H54 (cell line): ENCODE data around the gene CNTRL.
"Not testable (repeated sequence)": the region's sequence is repeated elsewhere in the genome, so short reads cannot be mapped to it uniquely, and the experiment has no call there.

Experiments
- DNase-seq: peaks from one replicate; pipeline ENCODE4 v3.0.0; 2011; ENCODE audit warnings: low spot score, mixed read lengths; ENCODE audit not compliant: insufficient read length
- FAIRE-seq: peaks from 3 replicates; lab custom pipeline; 2011; peaks lifted over from hg19 to GRCh38; lab: Jason Lieb, UNC
- POLR2A ChIP-seq: IDR thresholded peaks from 2 replicates; pipeline ENCODE4 v1.6.1; 2011; ENCODE audit warnings: low read depth, mild to moderate bottlenecking, low read length

CNTRL gene

DNA sequence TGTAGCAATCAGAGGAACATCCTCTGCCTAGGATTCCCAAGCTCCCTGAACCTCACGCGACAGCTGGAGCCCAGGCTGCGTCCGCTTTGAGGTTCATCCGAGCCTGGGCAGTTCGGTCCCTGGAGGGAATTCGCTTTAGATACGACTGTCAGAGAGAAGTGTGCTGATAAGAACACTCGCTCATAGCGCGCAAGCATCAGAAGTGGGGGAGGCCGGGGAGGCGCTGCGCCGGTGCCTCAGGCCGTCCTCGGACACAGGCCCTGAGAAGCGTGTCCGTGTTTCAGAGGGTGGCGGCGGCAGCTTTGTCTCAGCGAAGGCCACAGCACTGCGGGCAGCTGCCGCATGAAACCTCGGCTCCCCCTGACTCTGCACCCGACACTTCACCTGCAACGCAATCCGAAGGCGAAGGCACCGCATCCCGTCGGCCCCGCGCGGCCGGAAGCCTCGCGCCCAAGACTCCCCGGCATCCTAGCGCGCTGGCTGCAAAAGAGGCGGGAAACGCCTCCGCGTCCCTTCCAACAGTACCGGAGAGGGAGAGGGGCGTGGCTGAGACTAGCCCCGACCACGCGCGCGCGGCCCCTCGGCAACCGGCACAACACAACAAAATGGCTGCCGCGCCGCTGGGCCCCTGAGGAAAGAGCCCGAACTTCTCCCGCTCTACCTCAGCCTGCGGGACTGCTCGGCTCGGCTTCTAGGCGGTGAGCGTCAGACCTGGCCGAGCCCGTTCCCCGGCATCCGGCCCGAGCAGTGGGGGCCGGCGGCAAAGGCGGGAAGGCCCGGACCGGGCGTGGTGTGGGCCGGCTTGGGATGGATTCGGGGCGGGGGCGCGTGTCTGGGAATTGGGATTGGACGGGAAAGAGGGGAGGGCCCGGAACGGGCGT, at the start of gene CNTRL:
Gene CNTRL (plus strand): TSS at position 586 of the 881 bp plus-strand sequence. CDS start 13,372 bp downstream, outside the sequence.
- DNase-seq = peak; percentile 96
- FAIRE-seq = peak; percentile 87
- peak; percentile 88 for TF ChIP-seq POLR2A

DNA sequence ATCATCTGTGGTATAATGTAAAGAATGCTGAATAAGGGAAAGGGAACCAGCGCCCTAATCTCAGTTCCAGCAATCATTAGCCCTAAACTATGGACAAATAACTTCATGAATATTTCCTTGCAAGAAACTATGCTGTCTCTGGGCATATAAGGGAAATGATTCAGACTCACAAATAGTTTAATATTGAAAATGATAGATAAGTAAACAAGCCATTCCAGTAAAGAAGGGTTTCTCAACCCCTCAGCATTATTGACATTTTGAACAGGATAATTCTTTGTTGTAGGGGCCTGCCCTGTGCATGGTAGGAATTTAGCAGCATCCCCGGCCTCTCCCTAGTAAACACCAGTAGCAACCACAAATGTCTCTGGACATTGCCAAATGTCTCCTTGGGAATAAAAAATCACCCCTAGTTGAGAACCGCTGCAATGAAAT, 48.5 kb upstream of the CNTRL start:
- DNase-seq = no peak
- no peak for TF ChIP-seq POLR2A
- FAIRE-seq = no peak

GRCh38 chr9:121026768-121027167, 48.0 kb upstream of the CNTRL start:
- TF ChIP-seq POLR2A = no peak
- no peak for DNase-seq

DNA sequence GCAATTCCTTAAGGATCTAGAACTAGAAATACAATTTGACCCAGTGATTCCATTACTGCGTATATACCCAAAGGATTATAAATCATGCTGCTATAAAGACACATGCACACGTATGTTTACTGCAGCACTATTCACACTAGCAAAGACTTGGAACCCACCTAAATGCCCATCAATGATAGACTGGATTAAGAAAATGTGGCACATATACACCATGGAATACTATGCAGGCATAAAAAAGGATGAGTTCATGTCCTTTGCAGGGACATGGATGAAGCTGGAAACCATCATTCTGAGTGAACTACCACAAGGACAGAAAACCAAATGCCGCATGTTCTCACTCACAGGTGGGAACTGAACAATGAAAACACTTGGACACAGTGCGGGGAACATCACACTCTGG, 46.5 kb upstream of the CNTRL start:
- FAIRE-seq, DNase-seq: not testable (repeated sequence)

More at GRCh38 chr9:121026768-121027167, 48.0 kb upstream of the CNTRL start:
- peak; percentile 97 for FAIRE-seq

- no peak for TF ChIP-seq POLR2A
- DNase-seq (no peak), FAIRE-seq (no peak)
Observed at GRCh38 chr9:121029469-121029868, 45.3 kb upstream of the CNTRL start.

DNA sequence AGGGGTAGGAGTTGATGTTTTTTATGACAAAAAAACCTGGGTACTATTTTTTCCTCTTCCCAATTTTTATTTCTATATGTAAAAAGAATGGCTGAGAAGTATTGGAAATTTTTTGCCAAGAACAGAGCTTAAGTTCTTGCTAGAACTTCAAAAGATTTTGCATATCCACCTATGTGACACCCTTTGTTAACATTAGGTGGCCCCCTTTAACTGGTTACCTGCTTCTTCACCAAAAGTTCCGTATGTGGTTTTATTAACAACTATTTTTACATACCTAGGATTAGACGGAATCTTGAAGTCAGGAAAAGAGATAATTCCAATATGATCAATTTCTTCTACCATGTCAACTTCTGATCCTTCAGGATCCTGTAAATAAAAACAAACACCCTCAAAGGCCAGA, 40.2 kb upstream of the CNTRL start:
- DNase-seq (no peak), FAIRE-seq (no peak)
- TF ChIP-seq POLR2A = no peak

DNA sequence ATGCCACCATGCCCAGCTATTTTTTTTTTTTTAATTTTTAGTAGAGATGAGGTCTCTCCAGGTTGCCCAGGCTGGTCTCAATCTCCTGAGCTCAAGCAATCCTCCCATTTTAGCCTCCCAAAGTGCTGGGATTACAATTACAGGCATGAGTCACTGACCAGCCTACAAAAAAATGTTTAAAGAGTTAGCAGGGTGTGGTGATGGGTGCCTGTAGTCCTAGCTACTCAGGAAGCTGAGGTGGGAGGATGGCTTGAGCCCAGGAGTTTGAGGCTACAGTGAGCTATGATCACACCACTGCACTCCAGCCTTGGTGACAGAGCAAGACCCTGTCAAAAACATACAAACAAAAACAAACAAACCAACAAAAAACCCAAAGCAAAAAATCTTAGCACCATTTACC, 39.0 kb upstream of the CNTRL start:
- DNase-seq = not testable (repeated sequence)
- FAIRE-seq = peak; percentile 97

DNA sequence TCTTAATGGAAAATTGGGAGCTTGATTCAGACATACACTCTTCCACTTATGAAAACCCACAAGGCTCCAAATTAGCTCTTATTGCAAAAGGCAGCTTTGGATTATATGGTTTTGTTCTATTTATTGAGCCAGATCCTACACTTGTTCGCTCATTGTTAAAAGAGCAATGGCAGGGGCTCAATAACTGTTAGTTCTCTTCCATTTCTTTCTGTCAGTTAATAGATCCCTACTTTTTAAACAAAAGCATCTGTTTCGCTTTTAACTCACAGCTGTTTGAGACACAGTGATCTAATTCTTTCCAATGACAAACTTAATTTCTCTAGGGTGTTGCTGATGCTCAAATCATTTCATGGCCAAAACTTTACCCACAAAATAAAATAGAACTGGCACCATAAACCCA, 36.4 kb upstream of the CNTRL start:
- TF ChIP-seq POLR2A = no peak
- DNase-seq (no peak), FAIRE-seq (no peak)

DNA sequence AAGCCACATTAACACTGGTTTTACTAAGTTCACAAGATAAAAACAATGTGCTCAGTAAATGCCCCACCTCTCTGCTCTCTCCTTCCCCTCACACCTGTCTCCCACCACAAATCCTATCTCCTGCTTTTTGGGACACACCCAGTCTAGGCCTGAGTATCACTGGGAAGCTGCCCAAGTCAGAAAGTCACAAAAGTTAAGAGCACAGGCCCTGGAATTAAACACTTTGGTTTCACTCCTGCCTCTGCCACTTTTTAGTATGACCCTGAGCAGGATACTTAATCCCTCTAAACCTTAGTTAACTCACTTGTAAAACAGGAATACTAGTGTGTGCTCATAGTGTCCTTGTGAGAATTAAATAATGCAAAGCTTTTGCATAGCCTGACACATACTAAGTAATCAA, 36.0 kb upstream of the CNTRL start:
- no peak for DNase-seq
- FAIRE-seq = peak; percentile 82
- no peak for TF ChIP-seq POLR2A

GRCh38 chr9:121048175-121048574, 26.6 kb upstream of the CNTRL start:
- no peak for FAIRE-seq
- TF ChIP-seq POLR2A = no peak

DNA sequence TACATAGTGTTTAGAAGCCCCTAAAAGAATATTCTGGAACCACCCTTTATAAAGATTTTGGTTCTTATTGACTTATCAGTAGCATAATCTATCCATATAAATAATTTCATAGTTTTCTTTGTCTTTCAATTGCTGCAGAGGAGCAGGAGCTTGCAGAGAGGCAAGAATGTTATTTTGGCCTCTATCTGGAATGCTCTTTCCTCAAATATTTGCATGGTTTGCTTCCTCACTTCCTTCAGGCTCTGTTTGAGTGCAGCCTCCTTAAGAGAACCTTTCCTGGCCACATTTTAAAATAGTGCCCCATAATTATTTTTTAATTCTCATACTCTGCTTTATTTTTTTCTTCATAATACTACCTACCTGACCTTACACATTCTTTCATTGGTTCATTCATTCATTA, 26.1 kb upstream of the CNTRL start:
- TF ChIP-seq POLR2A = no peak
- FAIRE-seq = peak; percentile 71
- DNase-seq = no peak

More at GRCh38 chr9:121048175-121048574, 26.6 kb upstream of the CNTRL start:
- DNase-seq = no peak

DNA sequence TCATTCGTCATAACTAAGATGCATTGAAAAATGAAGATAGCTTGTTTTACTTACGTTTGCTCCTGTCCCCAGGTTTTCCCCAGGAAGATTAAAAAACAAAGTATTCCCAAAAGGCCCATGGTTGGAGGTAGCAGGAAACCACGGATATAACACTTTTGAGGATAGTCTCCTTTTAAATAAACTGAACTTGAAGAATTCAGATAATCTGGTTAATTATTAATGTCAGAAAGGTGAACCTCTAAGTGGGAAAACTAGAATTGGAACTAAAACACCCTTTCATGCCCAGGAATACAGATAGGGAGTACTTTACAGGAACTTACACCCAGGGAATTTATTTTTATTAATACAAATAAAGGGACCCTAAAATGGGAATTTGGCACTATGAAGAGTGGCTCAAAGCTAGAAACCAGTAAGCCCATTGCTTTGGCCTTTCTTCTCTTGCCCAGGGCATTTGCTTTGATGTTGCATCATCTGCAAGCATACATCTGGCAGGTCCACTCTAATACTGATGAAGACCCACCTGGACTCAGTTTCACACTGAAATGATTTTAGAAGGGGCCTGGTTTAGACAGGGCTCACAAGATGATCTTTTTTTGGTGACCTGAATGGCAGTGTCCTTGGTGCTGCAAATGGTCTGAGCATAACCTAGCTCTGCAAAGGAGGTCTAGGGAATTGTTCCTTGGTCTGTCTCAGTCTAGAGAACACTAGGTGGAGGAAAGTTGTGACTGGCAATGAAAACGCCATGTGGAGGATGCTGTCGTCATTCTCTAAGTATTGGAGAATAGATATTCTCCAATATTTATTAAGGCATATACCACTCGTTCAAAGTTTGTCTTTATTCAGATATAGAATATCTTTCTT, 24.4 kb upstream of the CNTRL start, which contains the start of gene C5:
Gene C5 (minus strand): TSS at position 148 of the 861 bp plus-strand sequence. CDS start 29 bp downstream, at position 119.
- no peak for DNase-seq
- peak; percentile 74 for FAIRE-seq

DNA sequence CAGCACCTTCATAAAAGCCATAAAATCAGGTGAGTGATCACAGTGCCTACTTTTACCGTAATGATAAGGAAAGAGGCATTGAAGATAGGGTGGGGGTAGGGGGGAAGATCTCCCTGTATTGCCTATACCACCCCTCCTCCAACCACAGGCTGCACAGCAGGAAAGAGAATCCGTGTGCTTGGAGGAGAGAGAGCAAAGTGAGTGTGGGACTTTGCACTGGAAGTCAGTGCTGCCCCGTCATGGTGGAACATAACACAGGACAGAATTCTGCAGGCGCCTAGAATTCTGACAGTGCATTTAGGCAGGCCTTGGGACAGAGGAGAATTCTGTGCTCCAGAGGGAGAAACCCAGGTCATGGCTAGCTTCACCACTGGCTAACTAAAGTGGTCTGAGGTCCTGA, 21.2 kb upstream of the CNTRL start:
- no peak for TF ChIP-seq POLR2A
- FAIRE-seq (peak; percentile 62), DNase-seq (no peak)

More for the DNA sequence above, 24.4 kb upstream of the CNTRL start, which contains the start of gene C5:
- TF ChIP-seq POLR2A = no peak

- DNase-seq = no peak
- TF ChIP-seq POLR2A = no peak
- FAIRE-seq = peak; percentile 45
Observed at GRCh38 chr9:121055642-121056143, 19.1 kb upstream of the CNTRL start.
